Osteocyte (in vitro differentiated cells): ENCODE data around the gene GRID1. TPM values are rescaled to one million over a fixed set of nuclear protein-coding genes. Genes with fewer than 3 reads are reported as not detected.

Experiments used
- DNase-seq: peaks from one replicate; pipeline ENCODE4 v3.0.0; 2021; ENCODE audit warnings: mixed read lengths; ENCODE audit not compliant: unreplicated experiment; ENCODE audit errors: extremely low spot score
- H3K27ac Mint-ChIP-seq: one replicate; pipeline ENCODE4 v1.8.0; 2021; ENCODE audit warnings: mild to moderate bottlenecking, mixed read lengths; ENCODE audit not compliant: unreplicated experiment
- H3K27me3 Mint-ChIP-seq: one replicate; pipeline ENCODE4 v1.8.0; 2021; ENCODE audit warnings: mixed read lengths; ENCODE audit not compliant: unreplicated experiment
- H3K36me3 Mint-ChIP-seq: one replicate; pipeline ENCODE4 v1.8.0; 2021; ENCODE audit warnings: mixed read lengths; ENCODE audit not compliant: unreplicated experiment
- H3K4me1 Mint-ChIP-seq: one replicate; pipeline ENCODE4 v1.8.0; 2021; ENCODE audit warnings: mixed read lengths; ENCODE audit not compliant: unreplicated experiment
- H3K4me3 Mint-ChIP-seq: one replicate; pipeline ENCODE4 v1.8.0; 2021; ENCODE audit warnings: mild to moderate bottlenecking, moderate library complexity, mixed read lengths; ENCODE audit not compliant: unreplicated experiment
- H3K9me3 Mint-ChIP-seq: one replicate; pipeline ENCODE4 v1.8.0; 2021; ENCODE audit warnings: mixed read lengths; ENCODE audit not compliant: unreplicated experiment
- total RNA-seq: library from RNA; stranded (reverse); gene quantifications from 2 replicates; pipeline ENCODE4 v1.2.1, GENCODE V29; 2021
- TF ChIP-seq, protein P1 (sequence below): fragments of 200-600 bp; sonication (generic); IDR thresholded peaks from 2 replicates; pipeline ENCODE4 v1.5.0; 2021; ENCODE audit warnings: antibody characterized with exemption, mild to moderate bottlenecking, moderate library complexity

Gene GRID1
- total RNA-seq, 1 donor from 2014 or later = 0.11 TPM

DNA sequence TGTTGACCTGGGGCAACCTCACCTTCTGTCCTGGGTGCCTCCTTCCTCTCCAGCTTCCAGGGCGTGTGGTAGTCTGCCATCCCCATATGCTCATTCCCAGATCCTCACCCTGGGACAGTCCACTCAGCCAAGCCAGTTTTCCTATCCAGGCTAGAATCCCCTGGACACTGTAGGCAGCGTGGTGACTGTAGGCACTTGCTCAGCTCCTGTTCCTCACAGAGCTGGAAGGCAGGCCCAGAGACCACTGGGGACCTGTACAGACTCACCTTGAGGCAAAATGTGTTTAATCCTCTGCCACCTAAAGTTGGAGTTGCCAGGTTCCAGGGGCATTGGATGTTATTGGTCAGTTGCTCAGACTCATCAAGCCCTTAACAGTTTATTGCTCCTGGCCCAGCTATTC is 2.4 kb upstream of the GRID1 start:
- Mint-ChIP-seq H3K9me3 (no peaks in the 10 kb centered on the region), H3K36me3 (no peaks in the 10 kb centered on the region), H3K4me1 (peaks cover 10% of the 10 kb centered on the region), H3K27ac (no peak overlapping the region), H3K27me3 (peaks cover 61% of the 10 kb centered on the region), H3K4me3 (no peak overlapping the region)
- no peak for DNase-seq
- TF ChIP-seq, protein P1, sequence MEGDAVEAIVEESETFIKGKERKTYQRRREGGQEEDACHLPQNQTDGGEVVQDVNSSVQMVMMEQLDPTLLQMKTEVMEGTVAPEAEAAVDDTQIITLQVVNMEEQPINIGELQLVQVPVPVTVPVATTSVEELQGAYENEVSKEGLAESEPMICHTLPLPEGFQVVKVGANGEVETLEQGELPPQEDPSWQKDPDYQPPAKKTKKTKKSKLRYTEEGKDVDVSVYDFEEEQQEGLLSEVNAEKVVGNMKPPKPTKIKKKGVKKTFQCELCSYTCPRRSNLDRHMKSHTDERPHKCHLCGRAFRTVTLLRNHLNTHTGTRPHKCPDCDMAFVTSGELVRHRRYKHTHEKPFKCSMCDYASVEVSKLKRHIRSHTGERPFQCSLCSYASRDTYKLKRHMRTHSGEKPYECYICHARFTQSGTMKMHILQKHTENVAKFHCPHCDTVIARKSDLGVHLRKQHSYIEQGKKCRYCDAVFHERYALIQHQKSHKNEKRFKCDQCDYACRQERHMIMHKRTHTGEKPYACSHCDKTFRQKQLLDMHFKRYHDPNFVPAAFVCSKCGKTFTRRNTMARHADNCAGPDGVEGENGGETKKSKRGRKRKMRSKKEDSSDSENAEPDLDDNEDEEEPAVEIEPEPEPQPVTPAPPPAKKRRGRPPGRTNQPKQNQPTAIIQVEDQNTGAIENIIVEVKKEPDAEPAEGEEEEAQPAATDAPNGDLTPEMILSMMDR = no peak

DNA sequence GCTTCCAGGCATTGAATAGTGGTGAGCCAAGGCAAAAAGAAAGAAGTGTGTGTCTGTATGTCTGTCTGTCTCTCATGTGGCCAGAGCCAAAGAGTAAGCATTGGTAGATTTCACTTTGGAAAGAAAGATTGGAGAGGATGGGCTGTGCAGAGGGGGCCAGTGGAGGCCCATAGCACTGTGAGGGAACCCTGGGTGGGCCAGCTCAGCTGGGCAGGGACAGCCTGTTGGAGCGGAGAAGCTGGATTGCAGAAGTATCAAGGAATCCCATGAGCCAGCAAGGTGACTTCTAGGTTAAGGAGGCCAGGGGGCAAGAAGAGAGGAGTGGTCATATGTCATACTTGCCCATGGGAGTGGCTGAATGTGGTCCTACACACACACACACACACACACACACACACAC is 1.5 kb upstream of the GRID1 start:
- Mint-ChIP-seq H3K9me3 (no peaks in the 10 kb centered on the region), H3K36me3 (no peaks in the 10 kb centered on the region), H3K4me1 (peaks cover 10% of the 10 kb centered on the region), H3K27me3 (peaks cover 63% of the 10 kb centered on the region), H3K27ac (no peak overlapping the region), H3K4me3 (no peak overlapping the region)
- TF ChIP-seq, protein P1 = no peak
- no peak for DNase-seq

GRCh38 chr10:86367152-86367951 is 757 bp upstream of the GRID1 start:
- TF ChIP-seq, protein P1 = no peak
- DNase-seq = no peak

GRCh38 chr10:86366902-86367151 is 232 bp upstream of the GRID1 start:
- TF ChIP-seq, protein P1 = no peak
- no peak for DNase-seq
- no peak overlapping the region for H3K4me3 Mint-ChIP-seq
- no peak overlapping the region for H3K27ac Mint-ChIP-seq
- H3K4me1 Mint-ChIP-seq = peaks cover 12% of the 10 kb centered on the region
- H3K27me3 Mint-ChIP-seq = peaks cover 64% of the 10 kb centered on the region
- H3K9me3 Mint-ChIP-seq = no peaks in the 10 kb centered on the region
- no peaks in the 10 kb centered on the region for H3K36me3 Mint-ChIP-seq

More at GRCh38 chr10:86367152-86367951, 757 bp upstream of the GRID1 start:
- Mint-ChIP-seq H3K4me3 (no peak overlapping the region), H3K4me1 (peaks cover 12% of the 10 kb centered on the region), H3K9me3 (no peaks in the 10 kb centered on the region), H3K27me3 (peaks cover 67% of the 10 kb centered on the region), H3K27ac (no peak overlapping the region), H3K36me3 (no peaks in the 10 kb centered on the region)

GRCh38 chr10:86365346-86366032 is 1.1 kb downstream of the GRID1 start:
- Mint-ChIP-seq H3K36me3 (no peaks in the 10 kb centered on the region), H3K9me3 (no peaks in the 10 kb centered on the region), H3K4me1 (peaks cover 12% of the 10 kb centered on the region), H3K27ac (no peak overlapping the region), H3K27me3 (peaks cover 67% of the 10 kb centered on the region), H3K4me3 (peak overlapping the region; percentile 65)
- TF ChIP-seq, protein P1 = no peak
- no peak for DNase-seq
